ENCODE data around the gene RSF1. TPM values are rescaled to one million over a fixed set of nuclear protein-coding genes. Genes with fewer than 3 reads are reported as not detected.

Gene RSF1
- total and polyA plus RNA-seq, 2 experiments from 2014 or later: 47.9 to 48.8 TPM

- no peaks in the 10 kb centered on the region for H3K9me2 ChIP-seq (replicated peaks; ENCODE audit: insufficient read depth)
- H4K20me1 ChIP-seq (ENCODE audit: insufficient read depth, poor library complexity, severe bottlenecking): peaks cover 67% of the 10 kb centered on the region
- H2AFZ ChIP-seq: no peak overlapping the region
- no peak for TF ChIP-seq EZH2phosphoT487 (IDR thresholded peaks at IDR 0.05; ENCODE audit: low read depth, severe bottlenecking, unreplicated experiment)
- TF ChIP-seq EZH2 (IDR thresholded peaks at IDR 0.05; ENCODE audit: borderline replicate concordance): no peak
- TF ChIP-seq, protein P1, sequence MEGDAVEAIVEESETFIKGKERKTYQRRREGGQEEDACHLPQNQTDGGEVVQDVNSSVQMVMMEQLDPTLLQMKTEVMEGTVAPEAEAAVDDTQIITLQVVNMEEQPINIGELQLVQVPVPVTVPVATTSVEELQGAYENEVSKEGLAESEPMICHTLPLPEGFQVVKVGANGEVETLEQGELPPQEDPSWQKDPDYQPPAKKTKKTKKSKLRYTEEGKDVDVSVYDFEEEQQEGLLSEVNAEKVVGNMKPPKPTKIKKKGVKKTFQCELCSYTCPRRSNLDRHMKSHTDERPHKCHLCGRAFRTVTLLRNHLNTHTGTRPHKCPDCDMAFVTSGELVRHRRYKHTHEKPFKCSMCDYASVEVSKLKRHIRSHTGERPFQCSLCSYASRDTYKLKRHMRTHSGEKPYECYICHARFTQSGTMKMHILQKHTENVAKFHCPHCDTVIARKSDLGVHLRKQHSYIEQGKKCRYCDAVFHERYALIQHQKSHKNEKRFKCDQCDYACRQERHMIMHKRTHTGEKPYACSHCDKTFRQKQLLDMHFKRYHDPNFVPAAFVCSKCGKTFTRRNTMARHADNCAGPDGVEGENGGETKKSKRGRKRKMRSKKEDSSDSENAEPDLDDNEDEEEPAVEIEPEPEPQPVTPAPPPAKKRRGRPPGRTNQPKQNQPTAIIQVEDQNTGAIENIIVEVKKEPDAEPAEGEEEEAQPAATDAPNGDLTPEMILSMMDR (IDR thresholded peaks at IDR 0.05; ENCODE audit: poor library complexity): no peak
- WGBS (ENCODE audit: low lambda C conversion rate, missing lambda C conversion rate): 100% methylated on average over 1 of the region's 1 CpG
- H3K4me2 ChIP-seq: no peak overlapping the region
- H3K27me3 ChIP-seq: no peaks in the 10 kb centered on the region
- H3K79me2 ChIP-seq: peaks cover 97% of the 10 kb centered on the region
- H3K9me3 ChIP-seq (ENCODE audit: low read depth): no peaks in the 10 kb centered on the region
- no peaks in the 10 kb centered on the region for H3K36me3 ChIP-seq (replicated peaks; ENCODE audit: insufficient read depth, low read depth)
- no peak overlapping the region for H3K4me3 ChIP-seq
- H3K27ac ChIP-seq: no peak overlapping the region
- no peaks in the 10 kb centered on the region for H3K4me1 ChIP-seq (ENCODE audit: insufficient read depth)
- DNase-seq (ENCODE audit: low spot score): no peak
These were observed 42.4 kb downstream of the RSF1 start for GRCh38 chr11:77778118-77778517.

GRCh38 chr11:77776455-77776854, 44.1 kb downstream of the RSF1 start:
- no peaks in the 10 kb centered on the region for H3K27me3 ChIP-seq
- WGBS (ENCODE audit: low lambda C conversion rate, missing lambda C conversion rate): 97% methylated on average over 1 of the region's 1 CpG
- no peaks in the 10 kb centered on the region for H3K9me2 ChIP-seq (replicated peaks; ENCODE audit: insufficient read depth)
- TF ChIP-seq EZH2phosphoT487 (IDR thresholded peaks at IDR 0.05; ENCODE audit: low read depth, severe bottlenecking, unreplicated experiment): no peak
- TF ChIP-seq, protein P1 (IDR thresholded peaks at IDR 0.05; ENCODE audit: poor library complexity): peak; percentile 48
- H3K4me2 ChIP-seq: no peak overlapping the region
- H3K4me3 ChIP-seq: no peak overlapping the region
- no peak overlapping the region for H3K27ac ChIP-seq
- H3K4me1 ChIP-seq (ENCODE audit: insufficient read depth): no peaks in the 10 kb centered on the region
- H4K20me1 ChIP-seq (ENCODE audit: insufficient read depth, poor library complexity, severe bottlenecking): peaks cover 74% of the 10 kb centered on the region
- no peak for DNase-seq (ENCODE audit: low spot score)
- no peaks in the 10 kb centered on the region for H3K9me3 ChIP-seq (ENCODE audit: low read depth)
- H3K79me2 ChIP-seq: peaks cover 97% of the 10 kb centered on the region
- no peaks in the 10 kb centered on the region for H3K36me3 ChIP-seq (replicated peaks; ENCODE audit: insufficient read depth, low read depth)
- H2AFZ ChIP-seq: no peak overlapping the region

DNA sequence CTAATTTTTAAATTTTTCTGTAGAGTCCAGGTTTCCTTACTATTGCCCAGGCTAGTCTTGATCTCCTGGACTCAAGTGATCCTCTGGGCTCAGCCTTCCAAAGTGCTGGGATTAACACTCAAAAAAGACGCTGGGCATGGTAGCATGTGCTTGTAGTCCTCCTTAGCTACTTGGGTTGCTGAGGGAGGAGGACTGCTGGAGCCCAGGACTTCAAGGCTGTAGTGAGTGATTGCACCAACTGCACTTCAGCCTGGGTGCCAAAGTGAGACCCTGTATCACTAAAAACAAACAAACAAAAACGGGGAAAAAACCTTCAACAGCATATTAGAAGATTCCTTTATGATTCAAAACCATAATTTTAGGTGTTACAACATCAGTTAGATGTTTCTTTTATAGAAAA, 44.6 kb downstream of the RSF1 start:
- Histone ChIP-seq H3K4me3 (no peak overlapping the region), H3K4me1 (ENCODE audit: insufficient read depth) (no peaks in the 10 kb centered on the region), H3K79me2 (peaks cover 97% of the 10 kb centered on the region), H3K9me3 (ENCODE audit: low read depth) (no peaks in the 10 kb centered on the region), H3K4me2 (no peak overlapping the region), H2AFZ (no peak overlapping the region), H3K36me3 (replicated peaks; ENCODE audit: insufficient read depth, low read depth) (no peaks in the 10 kb centered on the region), H4K20me1 (ENCODE audit: insufficient read depth, poor library complexity, severe bottlenecking) (peaks cover 75% of the 10 kb centered on the region), H3K27ac (no peak overlapping the region), H3K27me3 (no peaks in the 10 kb centered on the region), H3K9me2 (replicated peaks; ENCODE audit: insufficient read depth) (no peaks in the 10 kb centered on the region)
- WGBS (ENCODE audit: low lambda C conversion rate, missing lambda C conversion rate): 75% methylated on average over 2 of the region's 2 CpGs
- TF ChIP-seq EZH2 (IDR thresholded peaks at IDR 0.05; ENCODE audit: borderline replicate concordance) (no peak), EZH2phosphoT487 (IDR thresholded peaks at IDR 0.05; ENCODE audit: low read depth, severe bottlenecking, unreplicated experiment) (no peak)
- TF ChIP-seq, protein P1 (IDR thresholded peaks at IDR 0.05; ENCODE audit: poor library complexity): no peak
- no peak for DNase-seq (ENCODE audit: low spot score)

DNA sequence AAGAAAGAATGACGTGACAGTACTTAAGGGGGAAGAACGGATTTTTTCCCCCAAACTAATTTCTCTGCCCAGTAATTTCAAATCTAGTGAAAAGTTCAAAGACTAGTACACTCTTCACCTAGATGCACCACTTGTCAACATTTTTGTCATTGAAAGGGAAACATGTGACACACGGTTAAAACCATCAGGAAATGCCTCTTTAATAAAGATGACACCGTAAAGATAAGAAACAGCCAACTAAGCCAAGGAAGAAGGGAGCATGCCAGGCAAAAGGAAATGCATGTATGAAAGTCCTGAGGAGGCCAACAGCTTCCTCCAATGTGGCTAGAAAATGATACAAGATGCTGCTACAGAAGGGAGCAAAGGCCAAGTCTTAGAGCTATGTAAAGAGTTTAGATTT, 49.4 kb downstream of the RSF1 start:
- Histone ChIP-seq H3K79me2 (peaks cover 98% of the 10 kb centered on the region), H4K20me1 (ENCODE audit: insufficient read depth, poor library complexity, severe bottlenecking) (peaks cover 74% of the 10 kb centered on the region), H3K9me2 (replicated peaks; ENCODE audit: insufficient read depth) (no peaks in the 10 kb centered on the region), H3K4me3 (no peak overlapping the region), H3K9me3 (ENCODE audit: low read depth) (no peaks in the 10 kb centered on the region), H3K4me1 (ENCODE audit: insufficient read depth) (no peaks in the 10 kb centered on the region), H3K4me2 (no peak overlapping the region), H3K27me3 (no peaks in the 10 kb centered on the region), H3K27ac (no peak overlapping the region), H3K36me3 (replicated peaks; ENCODE audit: insufficient read depth, low read depth) (no peaks in the 10 kb centered on the region), H2AFZ (no peak overlapping the region)
- TF ChIP-seq EZH2 (IDR thresholded peaks at IDR 0.05; ENCODE audit: borderline replicate concordance) (no peak), EZH2phosphoT487 (IDR thresholded peaks at IDR 0.05; ENCODE audit: low read depth, severe bottlenecking, unreplicated experiment) (no peak)
- TF ChIP-seq, protein P1 (IDR thresholded peaks at IDR 0.05; ENCODE audit: poor library complexity): no peak
- 76% methylated on average over 4 of the region's 4 CpGs for WGBS (ENCODE audit: low lambda C conversion rate, missing lambda C conversion rate)
- DNase-seq (ENCODE audit: low spot score): no peak
